Measurements from ENCODE around the gene FAM83F.

GRCh38 chr22:39955675-39956074, 39.1 kb upstream of the FAM83F start:
- TF ChIP-seq POLR2A (IDR thresholded peaks at IDR 0.05; ENCODE audit: low read length) (no peak), GATA1 (IDR thresholded peaks at IDR 0.05; ENCODE audit: low read depth, low read length) (no peak)
